ENCODE data around the gene ZNF407. TPM values are rescaled to one million over a fixed set of nuclear protein-coding genes. Genes with fewer than 3 reads are reported as not detected.

ZNF407 gene
- total and polyA plus RNA-seq, 2 of the 13 experiments (the other 11 are each of a cell fraction or from before 2014, with no cell fraction given): 2.3 to 8.7 TPM

GRCh38 chr18:75087119-75088020 is 489.7 kb downstream of the ZNF407 start:
- in situ Hi-C loops (cut with HindIII; ENCODE audit: extremely low pct_ligation_motif_present, low pct_unique_long_range_greater_than_20kb) (no loop called here), intact Hi-C loops (cut with micrococcal nuclease; ENCODE audit: unreplicated experiment) (no loop called here)
- no TSS peak for BruUV-seq (replicated peaks)
- no peak for TF ChIP-seq TCF12 (IDR thresholded peaks at IDR 0.05)
- TF ChIP-seq TCF12 (CRISPR knock-in tag; IDR thresholded peaks at IDR 0.05): no peak
- no peak for TF ChIP-seq ZNF605 (CRISPR knock-in tag; IDR thresholded peaks at IDR 0.05)
- TF ChIP-seq ZBTB43 (CRISPR knock-in tag; conservative IDR thresholded peaks at IDR 0.05): no peak
- TF ChIP-seq LBX2 (CRISPR knock-in tag; IDR thresholded peaks at IDR 0.05; ENCODE audit: borderline replicate concordance): no peak
- no peak for TF ChIP-seq IKZF1 (IDR thresholded peaks at IDR 0.05)
- no peak for TF ChIP-seq USF2 (IDR thresholded peaks at IDR 0.05; ENCODE audit: low read depth, low read length)
- TF ChIP-seq USF2 (CRISPR knock-in tag; IDR thresholded peaks at IDR 0.05; ENCODE audit: borderline replicate concordance): no peak
- TF ChIP-seq HNF1A (IDR thresholded peaks at IDR 0.05; ENCODE audit: low read depth): no peak
- TF ChIP-seq HNF1A (CRISPR knock-in tag; IDR thresholded peaks at IDR 0.05; ENCODE audit: borderline replicate concordance): no peak
- no peak for TF ChIP-seq TSC22D2 (CRISPR knock-in tag; IDR thresholded peaks at IDR 0.05; ENCODE audit: borderline replicate concordance)
- no peak for TF ChIP-seq ZNF781 (CRISPR knock-in tag; IDR thresholded peaks at IDR 0.05; ENCODE audit: borderline replicate concordance, not compliant biosample characterization)
- no peak for TF ChIP-seq ZNF713 (CRISPR knock-in tag; IDR thresholded peaks at IDR 0.05)
- no peak for TF ChIP-seq RFX1 (IDR thresholded peaks at IDR 0.05)
- no peak for TF ChIP-seq U2AF2 (IDR thresholded peaks at IDR 0.05; ENCODE audit: low read depth, low read length)
- no peak for TF ChIP-seq ZSCAN9 (CRISPR knock-in tag; IDR thresholded peaks at IDR 0.05; ENCODE audit: borderline replicate concordance)
- H3K9me3 ChIP-seq (ENCODE audit: low read length): no peaks in the 10 kb centered on the region
- H3K4me3 ChIP-seq (replicated peaks in 1 of 3; ENCODE audit: insufficient read depth in 1 of 3, low read depth in 2 of 3, low read length in 3 of 3): no peak overlapping the region
- H3K27ac ChIP-seq (ENCODE audit: extremely low read length, insufficient read depth, low read length): no peak overlapping the region
- no peaks in the 10 kb centered on the region for H3K36me3 ChIP-seq (replicated peaks in 1 of 2; ENCODE audit: control insufficient read depth in 1 of 2, insufficient read depth in 2 of 2, low read length in 2 of 2)
- peaks cover 0 to 31% of the 10 kb centered on the region in 2 experiments; a peak in 2 of 5 replicates for H3K27me3 ChIP-seq (ENCODE audit: control insufficient read depth in 1 of 2, insufficient read depth in 2 of 2, low read length in 2 of 2)
- H3K79me2 ChIP-seq (ENCODE audit: insufficient read depth, low read length): no peaks in the 10 kb centered on the region
- ChIA-PET POLR2A (no interaction called here), CTCF (ENCODE audit: low intra/inter-chr PET ratio, low total read pairs) (no interaction called here)
- WGBS (ENCODE audit: low lambda C conversion rate): 82% methylated on average over 23 of the region's 43 CpGs
- H3K9ac ChIP-seq (ENCODE audit: insufficient read depth, low read depth, low read length): no peak overlapping the region
- no peak overlapping the region for H3K4me2 ChIP-seq (ENCODE audit: low read depth, low read length)
- ATAC-seq (no peak), DNase-seq (ENCODE audit: low spot score) (no peak), FAIRE-seq (no peak)
- 0 out of 2 replicates have a peak, but pooled peaks cover 5% of the 10 kb centered on the region for H3K4me1 ChIP-seq (ENCODE audit: insufficient read depth, low read length)
- H4K20me1 ChIP-seq (ENCODE audit: insufficient read depth, low read length): no peaks in the 10 kb centered on the region
- no peak overlapping the region for H2AFZ ChIP-seq (ENCODE audit: low read length)
